Right lobe of liver (tissue), 4 donors: ENCODE data around the gene ALDH1L1.

Source experiments
- CTCF ChIP-seq, 4 donors: fragments of 200-600 bp in 3 of 4; fragments of 450-650 bp in 1 of 4; IDR thresholded peaks; one replicate each; pipeline versions ENCODE4 v1.5.1 to v1.8.0; 2016 to 2022; ENCODE audit warnings: antibody characterized with exemption in 4 of 4, mild to moderate bottlenecking in 2 of 4
- POLR2A ChIP-seq: fragments of 450-650 bp; IDR thresholded peaks from one replicate; pipeline ENCODE4 v1.6.1; 2017; ENCODE audit warnings: antibody characterized with exemption, mild to moderate bottlenecking
- donor health status: DM: no; HTN: no; CAD: no.
- donor health status: DM: no; HTN: no; CAD: no.
- donor health status: DM: no; HTN: yes; CAD: no.

GRCh38 chr3:126197854-126198584, 17.6 kb upstream of the ALDH1L1 start:
- TF ChIP-seq CTCF (IDR thresholded peaks at IDR 0.05) (peak; percentile 78 to 88 (median 85)), POLR2A (peak; percentile 85)
